Measurements from ENCODE around the gene POLR1B. TPM values are rescaled to one million over a fixed set of nuclear protein-coding genes. Genes with fewer than 3 reads are reported as not detected.
"Not testable (repeated sequence)": the region's sequence is repeated elsewhere in the genome, so short reads cannot be mapped to it uniquely, and the experiment has no call there.

POLR1B gene
- total RNA-seq, 1 experiment from 2014 or later = 42.2 TPM

- BruUV-seq (replicated peaks) = no TSS peak
- Histone ChIP-seq H3K36me3 (ENCODE audit: control insufficient read depth, insufficient read depth, low read length) (no peaks in the 10 kb centered on the region), H3K27me3 (replicated peaks; ENCODE audit: control insufficient read depth, insufficient read depth, low read length) (no peaks in the 10 kb centered on the region), H3K4me3 (ENCODE audit: low read depth, low read length) (no peak overlapping the region), H3K4me1 (no peaks in the 10 kb centered on the region), H3K9me3 (no peaks in the 10 kb centered on the region)
- H3K36me3 Mint-ChIP-seq (ENCODE audit: insufficient read depth, unreplicated experiment) = no peaks in the 10 kb centered on the region
- ChIA-PET POLR2A (no interaction called here), CTCF (interaction anchor here (1.1 kb wide), 1 partner anchor 15 kb away, joined by 3 read pairs; no protein-coding TSS in a partner anchor)
- H3K27me3 Mint-ChIP-seq (ENCODE audit: insufficient read depth, unreplicated experiment) = no peaks in the 10 kb centered on the region
- no peak overlapping the region for H3K4me3 Mint-ChIP-seq (ENCODE audit: unreplicated experiment)
- TF ChIP-seq, protein P1, sequence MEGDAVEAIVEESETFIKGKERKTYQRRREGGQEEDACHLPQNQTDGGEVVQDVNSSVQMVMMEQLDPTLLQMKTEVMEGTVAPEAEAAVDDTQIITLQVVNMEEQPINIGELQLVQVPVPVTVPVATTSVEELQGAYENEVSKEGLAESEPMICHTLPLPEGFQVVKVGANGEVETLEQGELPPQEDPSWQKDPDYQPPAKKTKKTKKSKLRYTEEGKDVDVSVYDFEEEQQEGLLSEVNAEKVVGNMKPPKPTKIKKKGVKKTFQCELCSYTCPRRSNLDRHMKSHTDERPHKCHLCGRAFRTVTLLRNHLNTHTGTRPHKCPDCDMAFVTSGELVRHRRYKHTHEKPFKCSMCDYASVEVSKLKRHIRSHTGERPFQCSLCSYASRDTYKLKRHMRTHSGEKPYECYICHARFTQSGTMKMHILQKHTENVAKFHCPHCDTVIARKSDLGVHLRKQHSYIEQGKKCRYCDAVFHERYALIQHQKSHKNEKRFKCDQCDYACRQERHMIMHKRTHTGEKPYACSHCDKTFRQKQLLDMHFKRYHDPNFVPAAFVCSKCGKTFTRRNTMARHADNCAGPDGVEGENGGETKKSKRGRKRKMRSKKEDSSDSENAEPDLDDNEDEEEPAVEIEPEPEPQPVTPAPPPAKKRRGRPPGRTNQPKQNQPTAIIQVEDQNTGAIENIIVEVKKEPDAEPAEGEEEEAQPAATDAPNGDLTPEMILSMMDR (IDR thresholded peaks at IDR 0.05; ENCODE audit: insufficient read depth in 1 of 2, low read depth in 1 of 2, low read length in 1 of 2, severe bottlenecking in 1 of 2, unreplicated experiment in 1 of 2) = no peak
- no peaks in the 10 kb centered on the region for H3K9me3 Mint-ChIP-seq (ENCODE audit: unreplicated experiment)
- intact Hi-C loops (cut with micrococcal nuclease; ENCODE audit: unreplicated experiment) = no loop called here
- H3K4me1 Mint-ChIP-seq (ENCODE audit: low read depth, unreplicated experiment) = peaks cover 7% of the 10 kb centered on the region
- no peak for DNase-seq
- no peak overlapping the region for H3K27ac Mint-ChIP-seq (ENCODE audit: unreplicated experiment)
These were observed 72.8 kb downstream of the POLR1B start for GRCh38 chr2:112615051-112615450.

- intact Hi-C loops (cut with micrococcal nuclease; ENCODE audit: unreplicated experiment); CTCF ChIA-PET; BruUV-seq (replicated peaks): not testable (repeated sequence)
These were observed 73.5 kb downstream of the POLR1B start for GRCh38 chr2:112615798-112616197.

DNA sequence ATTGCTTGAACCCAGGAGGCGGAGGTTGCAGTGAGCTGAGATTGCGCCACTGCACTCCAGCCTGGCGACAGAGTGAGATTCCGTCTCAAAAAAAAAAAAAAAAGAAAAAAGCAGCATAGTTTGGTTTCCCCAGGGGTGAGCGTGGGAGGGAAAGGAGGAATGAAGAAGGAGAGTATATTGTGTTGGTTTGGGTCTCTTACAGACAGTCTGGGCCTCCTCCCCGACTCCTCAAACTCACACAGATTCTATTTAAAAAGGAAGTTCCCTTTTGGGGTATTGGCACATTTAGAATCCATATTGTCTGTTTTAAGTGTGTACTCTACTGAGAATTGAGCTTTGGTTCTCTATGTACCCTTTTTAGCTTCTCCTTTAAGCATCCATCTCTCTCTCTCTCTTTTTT is 76.1 kb downstream of the POLR1B start:
- TF ChIP-seq, protein P1 (IDR thresholded peaks at IDR 0.05; ENCODE audit: insufficient read depth in 1 of 2, low read depth in 1 of 2, low read length in 1 of 2, severe bottlenecking in 1 of 2, unreplicated experiment in 1 of 2) = no peak
- H3K27ac Mint-ChIP-seq (ENCODE audit: unreplicated experiment) = no peak overlapping the region
- no peak overlapping the region for H3K4me3 Mint-ChIP-seq (ENCODE audit: unreplicated experiment)
- no peaks in the 10 kb centered on the region for H3K9me3 Mint-ChIP-seq (ENCODE audit: unreplicated experiment)
- BruUV-seq (replicated peaks) = no TSS peak
- Histone ChIP-seq H3K4me1 (peaks cover 6% of the 10 kb centered on the region), H3K4me3 (ENCODE audit: low read depth, low read length) (no peak overlapping the region), H3K9me3 (no peaks in the 10 kb centered on the region), H3K27me3 (replicated peaks; ENCODE audit: control insufficient read depth, insufficient read depth, low read length) (no peaks in the 10 kb centered on the region), H3K36me3 (ENCODE audit: control insufficient read depth, insufficient read depth, low read length) (no peaks in the 10 kb centered on the region)
- ChIA-PET CTCF (interaction anchor here (0.6 to 0.7 kb wide), 2 partner anchors 10 to 107 kb away, joined by 3 to 11 read pairs; no protein-coding TSS in a partner anchor), POLR2A (no interaction called here)
- H3K4me1 Mint-ChIP-seq (ENCODE audit: low read depth, unreplicated experiment) = peaks cover 7% of the 10 kb centered on the region
- intact Hi-C loops (cut with micrococcal nuclease; ENCODE audit: unreplicated experiment) = no loop called here
- no peak for DNase-seq
- H3K27me3 Mint-ChIP-seq (ENCODE audit: insufficient read depth, unreplicated experiment) = no peaks in the 10 kb centered on the region
- H3K36me3 Mint-ChIP-seq (ENCODE audit: insufficient read depth, unreplicated experiment) = no peaks in the 10 kb centered on the region

More at GRCh38 chr2:112615798-112616197, 73.5 kb downstream of the POLR1B start:
- H3K4me1 Mint-ChIP-seq (ENCODE audit: low read depth, unreplicated experiment); H3K27me3 ChIP-seq (replicated peaks; ENCODE audit: control insufficient read depth, insufficient read depth, low read length); H3K4me3 ChIP-seq (ENCODE audit: low read depth, low read length); H3K27me3 Mint-ChIP-seq (ENCODE audit: insufficient read depth, unreplicated experiment); H3K36me3 ChIP-seq (ENCODE audit: control insufficient read depth, insufficient read depth, low read length); H3K4me3 Mint-ChIP-seq (ENCODE audit: unreplicated experiment); H3K4me1 ChIP-seq; H3K9me3 ChIP-seq; H3K27ac Mint-ChIP-seq (ENCODE audit: unreplicated experiment); DNase-seq; H3K36me3 Mint-ChIP-seq (ENCODE audit: insufficient read depth, unreplicated experiment); H3K9me3 Mint-ChIP-seq (ENCODE audit: unreplicated experiment); POLR2A ChIA-PET: not testable (repeated sequence)

Data from Caco-2 (cell line).